Upper lobe of left lung (tissue), 6 donors: Measurements from ENCODE around the gene CDC45. TPM values are rescaled to one million over a fixed set of nuclear protein-coding genes. Genes with fewer than 3 reads are reported as not detected.
A peak's percentile ranks its signal among the peaks of the same experiment; 100 is the strongest.

Source experiments
- ATAC-seq, 2 donors: fragments of 200-7000 bp; cut with Tn5 transposase; one replicate each; pipeline ENCODE4 v1.9.1; 2022; ENCODE audit warnings: mild to moderate bottlenecking in 2 of 2, moderate library complexity in 2 of 2; ENCODE audit not compliant: low FRiP score in 2 of 2
- DNase-seq, 2 donors: peaks; one replicate each; pipeline ENCODE4 v3.0.0-alpha.2; 2019 to 2020
- H3K27ac ChIP-seq, 4 donors: fragments of 200-600 bp; sonication (generic); one replicate each; pipeline ENCODE4 v1.5.1; 2016 to 2019
- H3K27me3 ChIP-seq, 4 donors: fragments of 200-600 bp; sonication (generic); one replicate each; pipeline ENCODE4 v1.5.1; 2017 to 2019
- H3K36me3 ChIP-seq, 4 donors: fragments of 200-600 bp; sonication (generic); one replicate each; pipeline ENCODE4 v1.5.1; 2016 to 2019
- H3K4me1 ChIP-seq, 4 donors: fragments of 200-600 bp; sonication (generic); one replicate each; pipeline ENCODE4 v1.5.1; 2018 to 2019
- H3K4me3 ChIP-seq, 4 donors: fragments of 200-600 bp; sonication (generic); one replicate each; pipeline ENCODE4 v1.5.1; 2017 to 2019; ENCODE audit warnings: mild to moderate bottlenecking in 2 of 4, moderate library complexity in 1 of 4
- H3K9me3 ChIP-seq, 4 donors: fragments of 200-600 bp; sonication (generic); one replicate each; pipeline ENCODE4 v1.5.1; 2018 to 2019
- EP300 ChIP-seq, 4 donors: sonication (generic); formaldehyde crosslinking; IDR thresholded peaks; one replicate each; pipeline ENCODE4 v1.5.1; 2017; ENCODE audit warnings: antibody characterized with exemption in 4 of 4, control low read depth in 2 of 4
- POLR2A ChIP-seq, 4 donors: fragments of 450-650 bp; IDR thresholded peaks; one replicate each; pipeline ENCODE4 v1.5.1; 2016 to 2017; ENCODE audit warnings: antibody characterized with exemption in 4 of 4, mild to moderate bottlenecking in 2 of 4
- POLR2AphosphoS5 ChIP-seq, 2 donors: sonication (generic); formaldehyde crosslinking; IDR thresholded peaks; one replicate each; pipeline ENCODE4 v1.5.1; 2017; ENCODE audit warnings: antibody characterized with exemption in 2 of 2
- WGBS, 2 donors: methylation state at CpG; one replicate each; pipeline ENCODE4 v1.1.5; 2017 to 2018; 5-methylcytosine and 5-hydroxymethylcytosine counted together
- total RNA-seq, 6 donors: library from RNA; depleted of rRNA in 4 of 6; stranded (reverse); fragments of >200 nt in 4 of 6; gene quantifications; one replicate each; pipeline versions ENCODE4 v1.1.0 to v1.2.1, GENCODE V29; 2016 to 2021
- TF ChIP-seq, protein P1 (sequence below), 6 experiments: fragments of 450-650 bp in 4 of 6; fragments of 200-600 bp in 2 of 6; sonication (generic) in 2 of 6; IDR thresholded peaks; one replicate each; pipeline ENCODE4 v1.5.1; 2016 to 2019; ENCODE audit warnings: antibody characterized with exemption in 6 of 6
- donor health status: DM: no; HTN: no; CAD: no; lungs with moderate emphysema.
- donor health status: DM: no; HTN: yes; CAD: no; lungs with severe emphysema.

CDC45 gene
- total RNA-seq, 6 donors from 2014 or later = 0.44 to 3.2 (median 1.8) TPM; not detected in 1

- no peak for ATAC-seq
- H3K27me3 ChIP-seq = peaks cover 0 to 25% (median 11%) of the 10 kb centered on the region in 4 donors
- peaks cover 22 to 41% (median 31%) of the 10 kb centered on the region in 4 donors for H3K4me1 ChIP-seq
- peak in 1 of 2 donors; percentile 85 for DNase-seq
- peak overlapping the region; percentile 50 to 65 (median 53) for H3K4me3 ChIP-seq
- H3K9me3 ChIP-seq = no peaks in the 10 kb centered on the region
- H3K27ac ChIP-seq = peak overlapping the region; percentile 87 to 97 (median 92)
- 2 to 4% methylated on average over 31 to 47 of the region's 99 CpGs for WGBS, 2 donors
- TF ChIP-seq EP300 (IDR thresholded peaks at IDR 0.05) = no peak
- peak in 1 of 4 donors; percentile 6 for TF ChIP-seq POLR2A (IDR thresholded peaks at IDR 0.05)
- TF ChIP-seq, protein P1, sequence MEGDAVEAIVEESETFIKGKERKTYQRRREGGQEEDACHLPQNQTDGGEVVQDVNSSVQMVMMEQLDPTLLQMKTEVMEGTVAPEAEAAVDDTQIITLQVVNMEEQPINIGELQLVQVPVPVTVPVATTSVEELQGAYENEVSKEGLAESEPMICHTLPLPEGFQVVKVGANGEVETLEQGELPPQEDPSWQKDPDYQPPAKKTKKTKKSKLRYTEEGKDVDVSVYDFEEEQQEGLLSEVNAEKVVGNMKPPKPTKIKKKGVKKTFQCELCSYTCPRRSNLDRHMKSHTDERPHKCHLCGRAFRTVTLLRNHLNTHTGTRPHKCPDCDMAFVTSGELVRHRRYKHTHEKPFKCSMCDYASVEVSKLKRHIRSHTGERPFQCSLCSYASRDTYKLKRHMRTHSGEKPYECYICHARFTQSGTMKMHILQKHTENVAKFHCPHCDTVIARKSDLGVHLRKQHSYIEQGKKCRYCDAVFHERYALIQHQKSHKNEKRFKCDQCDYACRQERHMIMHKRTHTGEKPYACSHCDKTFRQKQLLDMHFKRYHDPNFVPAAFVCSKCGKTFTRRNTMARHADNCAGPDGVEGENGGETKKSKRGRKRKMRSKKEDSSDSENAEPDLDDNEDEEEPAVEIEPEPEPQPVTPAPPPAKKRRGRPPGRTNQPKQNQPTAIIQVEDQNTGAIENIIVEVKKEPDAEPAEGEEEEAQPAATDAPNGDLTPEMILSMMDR (IDR thresholded peaks at IDR 0.05) = peak in 1 of 6 experiments; percentile 35
- peak in 1 of 2 donors; percentile 2 for TF ChIP-seq POLR2AphosphoS5 (IDR thresholded peaks at IDR 0.05)
- H3K36me3 ChIP-seq = peaks cover 0 to 29% (median 3%) of the 10 kb centered on the region in 4 donors
Measured at GRCh38 chr22:19523240-19524169, 43.8 kb downstream of the CDC45 start.

DNA sequence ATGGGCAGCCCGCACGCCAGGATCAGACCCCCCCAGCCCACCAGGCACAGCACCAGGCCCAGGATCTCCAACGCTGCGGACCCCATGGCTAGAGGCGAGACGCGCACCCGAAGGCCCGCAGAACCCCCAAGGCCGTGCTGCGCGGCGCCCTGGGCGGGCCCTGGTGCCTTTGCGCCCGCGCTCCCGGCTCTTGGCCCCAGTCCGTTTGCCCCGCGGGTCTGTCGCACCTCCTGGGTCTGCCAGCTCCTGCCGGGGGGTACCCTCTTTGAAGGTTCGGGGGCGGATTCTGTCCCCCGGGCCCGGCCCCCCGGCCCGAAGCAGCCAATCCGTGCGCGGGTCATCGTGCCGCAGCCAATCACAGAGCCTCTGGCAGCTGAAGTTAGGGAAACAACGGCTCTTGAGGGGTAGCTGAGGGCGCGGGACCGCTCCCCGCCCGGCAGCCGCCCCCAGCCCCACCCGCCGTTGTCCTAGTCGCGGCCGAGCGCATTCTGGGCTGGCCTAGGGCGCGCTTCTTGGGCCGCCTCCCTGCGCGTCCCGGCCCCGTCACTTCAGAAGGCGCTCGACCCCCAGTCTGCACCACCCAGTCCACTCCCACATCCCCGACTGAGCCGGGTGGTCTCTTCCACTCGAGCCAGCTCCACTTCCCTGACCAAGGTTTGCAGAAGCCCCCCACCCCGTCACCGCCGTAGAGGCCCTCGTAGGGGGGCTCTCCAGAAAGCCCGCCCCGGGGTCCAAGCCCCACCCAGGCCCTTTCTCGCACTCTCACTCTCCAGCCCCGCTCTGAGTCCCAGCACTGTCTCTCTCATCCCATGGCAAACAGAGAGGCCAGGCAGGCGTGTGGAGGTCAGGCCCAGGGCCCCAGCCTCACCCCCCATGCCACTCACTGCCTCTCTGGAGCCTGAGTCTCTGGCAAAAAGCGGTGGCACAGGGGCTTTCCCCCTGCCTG lies 44.7 kb downstream of the CDC45 start, which contains the start of gene CLDN5:
CLDN5 (minus strand) TSS at position 241 of the 946 bp plus-strand sequence; CDS start at position 86, 155 bp downstream.
- Histone ChIP-seq H3K9me3 (no peaks in the 10 kb centered on the region), H3K4me1 (peaks cover 22 to 41% (median 31%) of the 10 kb centered on the region in 4 donors), H3K36me3 (peaks cover 0 to 29% (median 3%) of the 10 kb centered on the region in 4 donors), H3K27me3 (peaks cover 0 to 25% (median 11%) of the 10 kb centered on the region in 4 donors), H3K27ac (peak within 1 kb of the TSS; percentile 87 to 97 (median 92)), H3K4me3 (peak within 1 kb of the TSS; percentile 50 to 65 (median 53))
- peak; percentile 23 to 50 for ATAC-seq
- WGBS, 2 donors = 6 to 20% methylated on average over 4 to 45 of the region's 69 CpGs
- peak in 1 of 2 donors; percentile 90 for DNase-seq
- TF ChIP-seq, protein P1 (IDR thresholded peaks at IDR 0.05) = no peak
- TF ChIP-seq POLR2AphosphoS5 (IDR thresholded peaks at IDR 0.05) (peak; percentile 74 to 90), EP300 (IDR thresholded peaks at IDR 0.05) (no peak), POLR2A (IDR thresholded peaks at IDR 0.05) (peak; percentile 28 to 70 (median 68))

- H3K4me1 ChIP-seq = peaks cover 22 to 41% (median 31%) of the 10 kb centered on the region in 4 donors
- peak overlapping the region; percentile 3 to 65 (median 53) for H3K4me3 ChIP-seq
- ATAC-seq = peak in 1 of 2 donors; percentile 26
Measured at GRCh38 chr22:19525116-19525660, 45.5 kb downstream of the CDC45 start.

More at GRCh38 chr22:19525116-19525660, 45.5 kb downstream of the CDC45 start:
- peaks cover 0 to 29% (median 3%) of the 10 kb centered on the region in 4 donors for H3K36me3 ChIP-seq
- H3K27ac ChIP-seq = peak overlapping the region; percentile 87 to 97 (median 92)
- peak; percentile 90 to 96 for TF ChIP-seq POLR2AphosphoS5 (IDR thresholded peaks at IDR 0.05)
- TF ChIP-seq POLR2A (IDR thresholded peaks at IDR 0.05) = peak in 1 of 4 donors; percentile 36
- TF ChIP-seq EP300 (IDR thresholded peaks at IDR 0.05) = peak; percentile 42 to 94 (median 84)
- TF ChIP-seq, protein P1 (IDR thresholded peaks at IDR 0.05) = peak in 1 of 6 experiments; percentile 17
- H3K27me3 ChIP-seq = peaks cover 0 to 25% (median 11%) of the 10 kb centered on the region in 4 donors
- no peak for DNase-seq
- 80 to 82% methylated on average over 8 to 13 of the region's 15 CpGs for WGBS, 2 donors
- no peaks in the 10 kb centered on the region for H3K9me3 ChIP-seq
